Tibial nerve (tissue), 4 donors: Measurements from ENCODE around the gene TSPYL1. TPM values are rescaled to one million over a fixed set of nuclear protein-coding genes. Genes with fewer than 3 reads are reported as not detected.

Experiments
- DNase-seq, 2 donors: peaks; one replicate each; pipeline ENCODE4 v3.0.0-alpha.2; 2019; ENCODE audit warnings: low spot score in 2 of 2
- H3K27ac ChIP-seq, 4 donors: fragments of 200-600 bp; sonication (generic) in 3 of 4; one replicate each; pipeline ENCODE4 v1.5.1; 2017 to 2019; ENCODE audit warnings: mild to moderate bottlenecking in 1 of 4
- H3K27me3 ChIP-seq, 2 donors: fragments of 200-600 bp; sonication (generic) in 1 of 2; one replicate each; pipeline versions ENCODE4 v1.5.1 to v1.6.0; 2017 to 2019
- H3K36me3 ChIP-seq, 3 donors: fragments of 200-600 bp; sonication (generic); one replicate each; pipeline ENCODE4 v1.5.1; 2018 to 2019
- H3K4me1 ChIP-seq, 4 donors: fragments of 200-600 bp; sonication (generic) in 3 of 4; one replicate each; pipeline ENCODE4 v1.5.1; 2017 to 2019
- H3K4me3 ChIP-seq, 4 donors: fragments of 200-600 bp; sonication (generic) in 3 of 4; one replicate each; pipeline ENCODE4 v1.5.1; 2017 to 2019; ENCODE audit warnings: mild to moderate bottlenecking in 1 of 4, moderate library complexity in 1 of 4
- H3K9me3 ChIP-seq, 4 donors: fragments of 200-600 bp; sonication (generic) in 3 of 4; one replicate each; pipeline ENCODE4 v1.5.1; 2017 to 2019
- EP300 ChIP-seq, 2 donors: sonication (generic); formaldehyde crosslinking; IDR thresholded peaks; one replicate each; pipeline ENCODE4 v1.6.1; 2017; ENCODE audit warnings: antibody characterized with exemption in 2 of 2, mild to moderate bottlenecking in 1 of 2
- POLR2A ChIP-seq, 2 donors: fragments of 450-650 bp; IDR thresholded peaks; one replicate each; pipeline ENCODE4 v1.6.1; 2017; ENCODE audit warnings: antibody characterized with exemption in 2 of 2, mild to moderate bottlenecking in 2 of 2, moderate library complexity in 2 of 2
- WGBS, 2 donors: methylation state at CpG; one replicate each; pipeline ENCODE4 v1.1.5; 2018; 5-methylcytosine and 5-hydroxymethylcytosine counted together
- total RNA-seq, 4 donors: library from RNA; depleted of rRNA; stranded (reverse); fragments of >200 nt; gene quantifications; one replicate each; pipeline ENCODE4 v1.1.0, GENCODE V29; 2016
- TF ChIP-seq, protein P1 (sequence below), 5 experiments: fragments of 200-600 bp in 3 of 5; fragments of 450-650 bp in 2 of 5; sonication (generic) in 3 of 5; IDR thresholded peaks; one replicate each; pipeline ENCODE4 v1.5.1; 2016 to 2019; ENCODE audit warnings: antibody characterized with exemption in 5 of 5, mild to moderate bottlenecking in 3 of 5, moderate library complexity in 2 of 5

Gene TSPYL1
- total RNA-seq, 4 donors from 2014 or later = 39.8 to 53.6 (median 43.3) TPM

DNA sequence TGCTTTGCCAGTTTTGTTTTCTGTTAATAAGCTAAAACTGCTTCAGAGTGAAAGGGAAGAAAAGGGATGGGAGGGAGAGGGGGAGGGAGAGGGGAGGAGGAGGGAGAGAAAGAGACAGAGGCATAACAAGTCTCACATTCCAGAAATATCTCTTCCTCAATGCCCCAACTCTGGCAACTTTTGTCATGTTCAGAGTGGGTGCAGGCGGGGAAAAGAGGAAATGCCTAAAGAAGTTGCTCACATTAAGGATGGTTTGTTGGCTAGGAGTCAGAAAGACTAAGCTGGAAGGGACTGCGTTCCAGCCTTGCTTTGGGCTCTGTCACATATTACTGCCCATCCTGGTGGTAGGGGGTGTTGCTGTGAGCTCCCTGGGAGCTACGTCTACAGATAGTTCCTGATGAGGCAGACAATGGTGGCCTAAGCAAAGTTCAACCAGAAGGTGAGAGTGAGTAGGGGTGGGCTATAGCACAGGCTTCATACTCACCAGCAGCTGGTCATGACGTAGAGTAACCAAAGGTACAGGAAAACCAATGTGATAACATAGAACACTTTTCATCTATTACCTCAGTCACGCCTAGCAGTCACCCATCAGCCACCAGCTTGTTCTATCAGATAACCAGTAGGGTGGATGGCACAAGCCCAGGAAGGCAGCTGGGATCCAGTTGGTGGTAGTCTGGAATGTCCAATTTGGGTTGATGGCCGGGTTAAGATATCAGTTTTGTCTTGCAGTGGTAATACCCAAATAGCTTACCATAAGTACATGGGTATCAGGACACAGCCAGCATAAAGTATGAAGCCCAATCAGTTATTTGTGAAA lies 28.0 kb downstream of the TSPYL1 start:
- DNase-seq = no peak
- peak overlapping the region in 1 of 4 donors; percentile 18 for H3K4me3 ChIP-seq
- 55 to 59% methylated on average over 6 of the region's 6 CpGs for WGBS, 2 donors
- no peaks in the 10 kb centered on the region for H3K27me3 ChIP-seq
- H3K9me3 ChIP-seq = no peaks in the 10 kb centered on the region
- TF ChIP-seq, protein P1, sequence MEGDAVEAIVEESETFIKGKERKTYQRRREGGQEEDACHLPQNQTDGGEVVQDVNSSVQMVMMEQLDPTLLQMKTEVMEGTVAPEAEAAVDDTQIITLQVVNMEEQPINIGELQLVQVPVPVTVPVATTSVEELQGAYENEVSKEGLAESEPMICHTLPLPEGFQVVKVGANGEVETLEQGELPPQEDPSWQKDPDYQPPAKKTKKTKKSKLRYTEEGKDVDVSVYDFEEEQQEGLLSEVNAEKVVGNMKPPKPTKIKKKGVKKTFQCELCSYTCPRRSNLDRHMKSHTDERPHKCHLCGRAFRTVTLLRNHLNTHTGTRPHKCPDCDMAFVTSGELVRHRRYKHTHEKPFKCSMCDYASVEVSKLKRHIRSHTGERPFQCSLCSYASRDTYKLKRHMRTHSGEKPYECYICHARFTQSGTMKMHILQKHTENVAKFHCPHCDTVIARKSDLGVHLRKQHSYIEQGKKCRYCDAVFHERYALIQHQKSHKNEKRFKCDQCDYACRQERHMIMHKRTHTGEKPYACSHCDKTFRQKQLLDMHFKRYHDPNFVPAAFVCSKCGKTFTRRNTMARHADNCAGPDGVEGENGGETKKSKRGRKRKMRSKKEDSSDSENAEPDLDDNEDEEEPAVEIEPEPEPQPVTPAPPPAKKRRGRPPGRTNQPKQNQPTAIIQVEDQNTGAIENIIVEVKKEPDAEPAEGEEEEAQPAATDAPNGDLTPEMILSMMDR (IDR thresholded peaks at IDR 0.05) = no peak
- no peak for TF ChIP-seq EP300 (IDR thresholded peaks at IDR 0.05)
- no peak for TF ChIP-seq POLR2A (IDR thresholded peaks at IDR 0.05)
- peak overlapping the region in 3 of 4 donors; percentile 18 to 77 (median 64) for H3K27ac ChIP-seq
- peaks cover 3 to 73% (median 43%) of the 10 kb centered on the region in 4 donors for H3K4me1 ChIP-seq
- peaks cover 0 to 4% (median 0%) of the 10 kb centered on the region in 3 donors for H3K36me3 ChIP-seq

DNA sequence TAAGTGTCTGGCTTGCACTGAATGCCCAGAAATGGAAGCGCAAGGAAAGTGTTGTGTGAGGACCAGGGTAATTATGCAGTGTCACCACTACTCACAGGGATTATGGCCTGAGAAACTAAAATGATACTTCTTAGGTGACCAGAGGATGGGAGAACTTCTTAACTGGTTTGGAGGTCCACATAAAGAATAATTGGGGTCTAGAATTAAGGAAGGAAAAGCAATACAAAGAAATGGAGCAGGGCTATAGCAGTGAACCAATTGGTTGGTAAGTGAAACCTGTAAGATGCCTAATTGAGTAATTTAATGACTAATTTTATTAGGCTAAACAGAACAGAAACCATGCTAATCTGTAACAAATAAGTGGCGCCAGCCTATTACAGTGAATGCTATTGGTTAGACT lies 31.2 kb downstream of the TSPYL1 start:
- Histone ChIP-seq H3K4me3 (no peak overlapping the region), H3K9me3 (no peaks in the 10 kb centered on the region), H3K27ac (peak overlapping the region in 1 of 4 donors; percentile 6), H3K27me3 (no peaks in the 10 kb centered on the region), H3K36me3 (peaks cover 0 to 4% (median 0%) of the 10 kb centered on the region in 3 donors), H3K4me1 (peaks cover 0 to 56% (median 32%) of the 10 kb centered on the region in 4 donors)
- WGBS, 2 donors = 92 to 96% methylated on average over 2 of the region's 2 CpGs
- no peak for DNase-seq
- no peak for TF ChIP-seq POLR2A (IDR thresholded peaks at IDR 0.05)
- no peak for TF ChIP-seq EP300 (IDR thresholded peaks at IDR 0.05)
- TF ChIP-seq, protein P1 (IDR thresholded peaks at IDR 0.05) = no peak

DNA sequence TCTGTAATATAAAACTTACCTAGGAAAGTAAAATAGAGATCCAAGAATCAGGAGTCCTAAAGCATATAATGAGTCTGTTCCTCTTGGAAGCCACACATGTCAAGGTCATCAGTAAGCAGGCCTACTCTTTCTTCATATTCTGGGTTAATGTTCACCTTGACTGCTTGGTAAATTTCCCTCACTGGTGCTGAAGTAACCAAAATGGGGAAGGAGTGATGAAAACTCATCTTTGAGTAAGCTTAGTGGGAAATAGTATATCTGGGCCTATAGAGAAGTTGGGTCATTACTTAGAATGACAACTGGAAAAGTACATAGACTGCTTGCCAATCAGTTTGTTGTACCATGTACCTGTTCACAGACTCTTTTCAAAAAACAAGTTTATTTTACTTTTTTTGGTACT lies 32.4 kb downstream of the TSPYL1 start:
- Histone ChIP-seq H3K27me3 (no peaks in the 10 kb centered on the region), H3K4me3 (no peak overlapping the region), H3K4me1 (peaks cover 0 to 46% (median 23%) of the 10 kb centered on the region in 4 donors), H3K27ac (no peak overlapping the region), H3K9me3 (no peaks in the 10 kb centered on the region), H3K36me3 (peaks cover 0 to 4% (median 0%) of the 10 kb centered on the region in 3 donors)
- DNase-seq = no peak
- no peak for TF ChIP-seq EP300 (IDR thresholded peaks at IDR 0.05)
- TF ChIP-seq, protein P1 (IDR thresholded peaks at IDR 0.05) = no peak
- no peak for TF ChIP-seq POLR2A (IDR thresholded peaks at IDR 0.05)

DNA sequence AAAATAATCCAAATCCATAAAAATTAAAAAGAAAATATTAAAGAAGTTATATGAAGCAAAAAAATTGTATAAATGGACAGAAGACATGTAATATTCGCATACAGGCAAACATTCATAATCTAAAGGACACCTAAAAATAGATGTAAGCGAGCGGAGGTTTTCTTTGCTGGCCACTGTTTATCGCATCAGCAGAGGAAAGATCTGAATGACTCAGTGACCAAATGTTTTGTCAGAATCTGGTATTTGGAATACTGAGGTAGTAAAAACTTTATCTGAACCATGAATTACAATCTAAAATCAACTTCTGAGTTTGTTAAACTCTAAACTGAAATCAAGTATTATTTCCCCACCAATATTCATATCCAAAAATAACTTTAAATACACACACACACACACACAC lies 33.6 kb downstream of the TSPYL1 start:
- Histone ChIP-seq H3K4me1 (peaks cover 0 to 34% (median 13%) of the 10 kb centered on the region in 4 donors), H3K4me3 (no peak overlapping the region), H3K27me3 (no peaks in the 10 kb centered on the region), H3K27ac (no peak overlapping the region), H3K9me3 (no peaks in the 10 kb centered on the region), H3K36me3 (peaks cover 0 to 4% (median 0%) of the 10 kb centered on the region in 3 donors)
- TF ChIP-seq EP300 (IDR thresholded peaks at IDR 0.05) (no peak), POLR2A (IDR thresholded peaks at IDR 0.05) (no peak)
- TF ChIP-seq, protein P1 (IDR thresholded peaks at IDR 0.05) = no peak
- 89 to 92% methylated on average over 4 of the region's 4 CpGs for WGBS, 2 donors
- DNase-seq = no peak

DNA sequence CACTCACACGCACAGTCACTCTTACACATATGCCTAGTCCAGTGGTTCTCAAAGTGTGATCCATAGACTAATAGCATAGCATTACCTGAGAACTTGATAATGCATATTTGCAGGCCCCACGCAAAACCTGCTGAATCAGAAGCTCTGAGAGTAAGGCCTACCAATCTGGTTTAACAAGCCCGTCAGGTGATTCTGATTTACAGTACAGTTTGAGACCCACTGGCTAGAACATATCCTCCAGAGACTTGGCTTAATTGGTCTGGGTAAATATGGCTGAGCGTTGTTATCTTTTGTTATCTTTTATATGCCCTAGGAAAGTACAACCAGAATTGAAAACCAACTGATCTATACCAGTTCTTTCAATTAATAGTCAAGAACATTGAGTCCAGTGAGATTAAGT lies 35.4 kb downstream of the TSPYL1 start:
- 90 to 96% methylated on average over 4 of the region's 4 CpGs for WGBS, 2 donors

More for the DNA sequence above, 35.4 kb downstream of the TSPYL1 start:
- Histone ChIP-seq H3K4me1 (peaks cover 0 to 16% (median 5%) of the 10 kb centered on the region in 4 donors), H3K36me3 (peaks cover 0 to 6% (median 0%) of the 10 kb centered on the region in 3 donors), H3K27ac (no peak overlapping the region), H3K27me3 (no peaks in the 10 kb centered on the region), H3K9me3 (no peaks in the 10 kb centered on the region), H3K4me3 (no peak overlapping the region)
- TF ChIP-seq POLR2A (IDR thresholded peaks at IDR 0.05) (no peak), EP300 (IDR thresholded peaks at IDR 0.05) (no peak)
- TF ChIP-seq, protein P1 (IDR thresholded peaks at IDR 0.05) = no peak
- no peak for DNase-seq
